Activated CD8-positive, alpha-beta memory T cell treated with anti-CD3 and anti-CD28 coated beads, Interleukin-2, amount 50 U/mL, for 1 hour (primary cell): ENCODE results near the gene DPP7.
A peak's percentile ranks its signal among the peaks of the same experiment; 100 is the strongest.

ENCODE experiments used
- DNase-seq: peaks from one replicate; pipeline ENCODE4 v3.0.0-alpha.2; 2020; ENCODE audit errors: extremely low read depth

The DPP7 gene

DNA sequence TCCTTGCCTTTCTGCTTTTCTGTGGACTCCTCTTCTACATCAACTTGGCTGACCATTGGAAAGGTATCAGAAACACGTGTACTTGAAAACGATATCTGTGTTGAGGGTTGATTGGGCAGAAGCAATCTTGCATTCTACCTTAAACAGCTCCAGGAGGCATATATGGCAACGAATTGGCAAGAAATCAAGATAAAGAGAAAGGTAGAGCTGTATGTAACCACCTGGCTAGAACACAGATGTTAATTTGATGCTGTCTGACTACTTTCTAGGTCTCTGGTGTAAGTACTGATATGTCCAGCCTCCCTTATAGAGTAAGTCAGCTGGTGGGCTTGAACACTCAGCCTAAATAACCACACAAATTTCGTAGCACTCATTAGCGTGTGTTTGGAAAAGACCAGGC is 26.4 kb downstream of the DPP7 start:
- no peak for DNase-seq

DNA sequence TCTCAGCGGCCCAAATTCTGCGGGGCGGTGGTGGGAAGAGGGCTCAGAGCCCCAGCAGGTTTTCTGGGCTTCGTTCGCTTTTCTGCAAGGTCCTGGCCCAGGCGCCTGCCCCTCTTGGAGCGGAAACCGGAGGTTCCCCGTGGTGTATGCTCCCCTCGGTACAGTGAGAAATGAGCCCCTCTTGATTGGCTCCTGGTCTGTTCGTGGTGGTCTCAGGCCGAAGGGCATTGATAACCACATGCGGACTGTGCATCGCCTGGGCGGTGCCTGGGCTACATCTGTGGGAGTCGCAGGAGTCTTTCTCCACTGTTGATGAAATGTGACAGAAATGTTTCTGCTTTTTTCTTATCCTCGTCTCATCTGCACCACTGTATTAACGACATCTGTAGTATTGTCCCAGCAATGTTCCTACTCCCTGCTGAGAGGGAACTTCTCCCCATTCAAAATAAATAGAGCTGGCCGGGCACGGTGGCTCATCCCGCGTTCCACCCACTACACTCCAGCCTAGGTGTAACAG is 27.1 kb downstream of the DPP7 start:
- no peak for DNase-seq

DNA sequence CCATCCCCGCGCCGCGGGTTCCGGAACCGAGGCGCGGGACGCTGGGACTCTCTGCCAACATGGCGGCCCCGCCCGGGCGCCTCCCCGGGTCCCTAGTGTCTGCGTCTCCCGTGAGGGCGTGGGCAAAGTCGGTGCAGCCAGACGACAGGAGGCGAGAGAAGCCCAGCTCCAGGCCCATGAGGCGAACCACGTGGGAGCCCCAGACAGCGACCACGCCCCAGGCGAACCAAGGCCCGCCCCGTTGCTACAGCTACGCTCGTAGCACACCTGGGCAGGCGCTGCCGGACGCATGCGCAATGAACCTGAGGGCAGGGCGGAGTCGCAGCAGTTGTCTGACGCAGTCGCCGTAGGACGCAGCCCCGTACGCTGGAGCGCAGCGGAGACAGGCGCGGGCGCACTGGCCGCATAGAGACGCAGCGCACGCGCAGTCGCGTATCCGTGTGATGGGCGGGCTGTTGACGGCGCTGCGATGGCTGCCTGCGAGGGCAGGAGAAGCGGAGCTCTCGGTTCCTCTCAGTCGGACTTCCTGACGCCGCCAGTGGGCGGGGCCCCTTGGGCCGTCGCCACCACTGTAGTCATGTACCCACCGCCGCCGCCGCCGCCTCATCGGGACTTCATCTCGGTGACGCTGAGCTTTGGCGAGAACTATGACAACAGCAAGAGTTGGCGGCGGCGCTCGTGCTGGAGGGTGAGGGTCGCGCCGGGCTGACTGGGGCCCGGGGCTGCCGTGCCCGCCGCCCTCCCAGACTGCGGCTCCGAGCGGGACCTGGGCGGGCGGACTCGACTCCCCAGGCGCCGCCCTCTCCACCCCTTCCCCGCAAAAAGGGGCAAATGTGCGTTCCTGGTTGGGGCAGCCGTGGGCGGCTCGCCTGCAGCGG is 27.8 kb downstream of the DPP7 start, which contains the start of gene MAN1B1:
TSS of gene MAN1B1 (plus strand) at position 455 of the 878 bp plus-strand sequence. CDS start at position 470, 15 bp downstream.
- DNase-seq = peak; percentile 98

DNA sequence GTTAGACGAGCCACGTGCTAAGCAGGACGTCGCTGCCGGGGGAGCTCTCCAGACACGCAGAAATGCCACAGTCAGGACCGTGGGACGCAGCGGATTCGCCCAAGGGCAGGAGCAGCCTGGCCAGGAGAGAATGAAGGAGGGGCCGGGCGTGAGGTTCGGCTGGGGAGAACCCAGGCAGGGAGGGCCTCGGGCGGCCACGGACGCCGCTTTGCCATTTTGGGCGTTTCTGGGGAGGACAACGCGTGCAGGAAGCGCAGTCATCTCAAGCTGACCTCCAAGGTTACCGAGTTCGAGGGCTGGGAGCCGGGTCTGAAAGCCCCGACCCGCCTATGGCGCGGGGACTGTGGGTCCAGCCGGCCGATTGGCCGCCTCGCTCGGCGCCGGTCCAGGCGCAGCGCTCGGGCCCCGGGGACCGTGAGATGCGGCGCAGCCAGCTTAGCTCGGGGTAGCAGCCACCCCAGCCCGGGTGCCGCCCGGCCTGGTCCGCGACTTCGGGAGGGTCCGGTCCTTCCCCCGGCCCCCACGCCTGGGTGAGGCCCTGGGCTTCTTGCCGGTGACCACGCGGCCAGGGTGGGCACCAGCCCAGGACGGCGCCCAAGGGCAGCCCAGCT is 28.5 kb downstream of the DPP7 start:
- no peak for DNase-seq

DNA sequence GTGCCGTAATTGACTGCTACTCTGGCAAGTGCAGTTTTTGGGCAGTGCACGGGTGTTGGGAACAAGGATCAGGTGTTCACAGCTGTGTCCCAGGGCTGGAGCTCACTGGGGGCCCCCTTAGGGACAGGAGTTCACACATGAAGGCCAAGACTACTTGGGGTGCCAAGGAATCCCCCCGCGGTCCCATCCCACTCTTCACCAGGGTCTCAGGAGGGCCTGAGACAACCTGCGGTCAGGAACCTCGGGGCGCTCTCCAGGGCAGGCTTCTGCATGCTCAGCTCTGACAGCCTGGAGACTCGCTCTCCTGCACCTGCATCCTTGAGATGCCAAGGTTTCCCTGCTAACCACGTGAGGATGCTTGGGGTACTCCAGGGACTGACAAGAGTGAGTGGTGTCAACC is 30.0 kb downstream of the DPP7 start:
- no peak for DNase-seq

DNA sequence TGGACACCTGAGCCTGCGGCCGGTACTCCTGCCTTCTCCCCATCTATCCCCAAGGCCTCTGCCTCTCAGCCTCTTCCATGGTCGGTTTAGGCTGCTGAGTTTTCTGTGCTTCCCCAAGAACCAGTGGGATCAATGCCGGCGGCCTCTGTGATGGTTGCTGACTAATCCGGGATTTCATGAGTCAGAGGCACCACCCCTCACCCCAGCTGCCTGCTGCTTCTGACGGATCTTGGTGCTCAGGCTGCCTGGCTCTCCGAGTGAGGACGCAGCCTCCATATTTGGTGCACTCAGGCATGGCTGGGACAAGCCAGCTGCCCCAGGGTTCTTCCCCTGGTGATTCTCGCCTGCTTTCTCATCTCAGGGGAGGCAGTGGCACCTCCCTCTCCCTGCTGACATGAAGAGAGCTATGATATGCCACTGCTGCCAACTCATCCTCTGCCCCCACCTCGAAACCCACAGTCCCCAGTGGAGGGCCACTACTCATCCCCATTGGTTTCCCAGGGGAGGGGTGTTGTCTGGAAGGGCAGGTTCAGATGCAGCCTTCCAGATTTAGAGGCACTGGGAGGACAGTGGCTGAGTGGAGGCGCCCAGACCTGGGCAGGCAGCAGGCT is 31.0 kb downstream of the DPP7 start:
- DNase-seq = no peak

DNA sequence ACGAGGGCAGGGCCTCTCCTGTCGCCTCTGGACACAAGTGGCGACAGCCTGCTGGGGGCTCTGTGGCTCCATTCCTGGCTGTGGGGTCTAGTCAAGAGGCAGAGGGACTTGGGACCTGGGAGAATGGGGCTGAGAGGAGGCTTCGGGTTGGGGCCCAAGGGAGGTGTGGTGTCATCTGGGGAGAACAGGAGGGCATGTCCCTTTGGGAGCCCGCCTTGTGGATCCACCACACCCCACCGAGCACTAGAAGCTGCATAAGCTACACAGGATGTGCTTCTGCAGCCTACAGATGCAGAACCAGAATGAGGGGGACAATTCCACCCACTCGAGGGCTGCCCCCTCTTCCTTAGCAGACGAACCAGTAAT is 31.6 kb downstream of the DPP7 start:
- DNase-seq = no peak

DNA sequence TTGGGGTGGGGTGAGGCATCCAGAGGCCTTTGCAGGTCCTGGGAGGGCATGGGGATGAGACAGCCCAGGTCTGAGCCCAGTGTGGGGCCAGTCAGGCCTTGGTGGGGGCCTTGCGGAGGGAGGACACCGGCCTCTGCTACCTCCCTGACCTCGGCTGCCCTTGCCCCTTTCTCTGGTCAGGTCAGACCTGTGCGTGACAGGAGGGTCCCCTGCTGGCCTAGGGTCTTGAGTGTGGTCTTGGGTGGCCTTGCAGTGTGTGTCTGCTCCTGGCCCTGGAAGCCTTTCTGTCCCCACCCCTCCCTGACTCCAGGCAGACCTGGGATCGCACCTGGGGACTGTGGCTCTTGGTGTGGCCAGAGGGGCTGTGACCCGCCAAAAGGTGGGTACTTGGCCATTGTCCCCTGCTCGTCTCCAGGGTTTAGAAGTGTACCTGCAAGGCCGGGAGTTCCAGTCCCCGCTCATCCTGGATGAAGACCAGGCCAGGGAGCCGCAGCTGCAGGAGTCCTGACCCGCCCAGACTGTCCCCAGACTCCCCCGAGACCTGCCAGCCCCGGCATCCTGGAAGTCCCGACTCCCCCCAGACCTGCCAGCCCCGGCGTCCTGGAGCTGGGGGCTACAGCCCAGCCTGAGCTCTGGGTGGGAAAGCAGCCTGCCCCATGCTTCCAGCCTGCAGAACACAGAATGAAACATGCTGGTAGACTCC is 32.2 kb downstream of the DPP7 start:
- DNase-seq = no peak

DNA sequence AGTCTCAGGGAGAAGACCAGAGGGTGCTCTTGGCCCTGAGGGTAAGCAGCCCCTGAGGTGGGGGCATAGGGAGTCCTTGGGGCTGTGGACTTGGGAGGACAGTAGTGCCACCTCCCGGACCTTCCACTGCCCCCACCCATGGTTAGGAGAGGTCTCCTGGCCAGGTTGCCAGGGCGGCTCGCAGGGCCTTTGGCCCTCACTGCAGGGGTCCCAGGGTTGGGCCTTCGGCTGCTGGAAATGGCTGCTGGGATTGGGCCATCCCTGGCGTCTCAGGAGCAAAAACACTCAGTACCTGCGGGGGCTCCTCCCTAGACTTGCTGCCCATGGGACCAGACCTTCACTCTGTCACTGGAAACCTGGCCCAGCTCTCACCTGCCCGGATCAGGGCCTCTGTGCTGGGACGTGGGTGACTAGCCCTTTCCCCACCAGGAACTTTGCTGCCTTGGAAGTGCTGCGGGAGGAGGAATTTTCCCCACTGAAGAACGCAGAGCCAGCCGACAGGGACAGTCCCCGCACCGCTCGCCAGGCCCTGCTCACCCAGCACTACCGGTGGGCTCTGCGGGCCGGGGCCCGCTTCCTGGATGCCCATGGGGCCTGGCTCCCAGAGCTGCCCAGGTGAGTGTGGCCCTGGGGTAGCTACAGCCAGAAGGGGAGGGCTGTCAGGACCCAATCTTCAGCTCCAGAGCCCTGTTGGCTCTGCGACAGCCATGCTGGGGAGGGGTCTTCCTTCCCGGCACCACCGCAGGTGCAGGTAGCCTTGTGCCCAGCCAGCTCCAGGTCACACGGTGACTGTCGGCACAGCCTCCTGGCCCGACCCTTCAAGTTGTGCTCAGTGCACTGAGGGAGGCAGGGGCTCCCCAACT is 34.0 kb downstream of the DPP7 start:
- no peak for DNase-seq

DNA sequence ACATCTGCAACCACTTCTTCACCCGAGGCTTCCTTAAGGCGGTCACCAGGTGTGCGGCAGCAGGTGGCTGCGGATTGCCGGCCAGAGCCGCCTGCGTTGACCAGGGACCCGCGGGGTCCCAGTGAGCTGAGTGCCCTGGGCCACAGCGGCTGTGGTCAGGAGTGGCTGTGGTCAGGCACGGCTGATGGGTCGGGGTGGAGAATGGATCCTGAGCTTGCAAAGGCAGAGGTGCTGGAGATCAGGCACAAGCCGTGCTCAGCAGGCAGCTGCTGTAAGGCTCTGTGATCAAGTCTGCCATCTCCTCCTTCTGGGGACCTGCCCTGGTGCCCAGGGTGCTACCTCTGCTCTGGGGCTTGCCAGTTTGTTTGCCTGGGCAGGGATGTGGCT is 35.1 kb downstream of the DPP7 start:
- DNase-seq = no peak

DNA sequence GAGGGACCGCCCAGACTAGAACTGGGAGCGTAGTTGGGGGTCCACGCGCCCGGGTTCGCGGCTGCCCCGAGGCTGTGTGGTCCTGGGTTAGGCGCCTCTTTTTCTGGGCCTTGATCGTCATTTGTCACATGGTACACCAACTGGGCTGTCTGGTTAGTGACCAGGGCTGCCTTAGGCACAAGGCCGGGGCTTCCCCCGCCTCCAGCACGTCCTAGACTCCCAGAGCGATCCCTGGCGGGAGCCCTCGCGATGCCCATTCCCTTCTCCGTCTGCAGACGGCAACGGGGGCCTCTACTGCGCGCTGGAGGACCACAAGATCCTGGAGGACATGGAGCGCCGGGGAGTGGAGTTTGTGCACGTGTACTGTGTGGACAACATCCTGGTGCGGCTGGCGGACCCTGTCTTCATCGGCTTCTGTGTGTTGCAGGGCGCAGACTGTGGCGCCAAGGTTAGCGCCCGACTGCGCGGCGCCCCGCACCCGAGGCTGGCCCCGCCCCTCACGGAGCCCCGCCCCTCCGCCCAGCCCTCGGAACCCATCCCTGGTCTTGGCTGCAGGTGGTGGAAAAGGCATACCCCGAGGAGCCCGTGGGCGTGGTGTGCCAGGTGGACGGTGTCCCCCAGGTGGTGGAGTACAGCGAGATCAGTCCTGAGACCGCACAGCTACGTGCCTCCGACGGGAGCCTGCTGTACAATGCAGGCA is 35.7 kb downstream of the DPP7 start:
- DNase-seq = no peak

DNA sequence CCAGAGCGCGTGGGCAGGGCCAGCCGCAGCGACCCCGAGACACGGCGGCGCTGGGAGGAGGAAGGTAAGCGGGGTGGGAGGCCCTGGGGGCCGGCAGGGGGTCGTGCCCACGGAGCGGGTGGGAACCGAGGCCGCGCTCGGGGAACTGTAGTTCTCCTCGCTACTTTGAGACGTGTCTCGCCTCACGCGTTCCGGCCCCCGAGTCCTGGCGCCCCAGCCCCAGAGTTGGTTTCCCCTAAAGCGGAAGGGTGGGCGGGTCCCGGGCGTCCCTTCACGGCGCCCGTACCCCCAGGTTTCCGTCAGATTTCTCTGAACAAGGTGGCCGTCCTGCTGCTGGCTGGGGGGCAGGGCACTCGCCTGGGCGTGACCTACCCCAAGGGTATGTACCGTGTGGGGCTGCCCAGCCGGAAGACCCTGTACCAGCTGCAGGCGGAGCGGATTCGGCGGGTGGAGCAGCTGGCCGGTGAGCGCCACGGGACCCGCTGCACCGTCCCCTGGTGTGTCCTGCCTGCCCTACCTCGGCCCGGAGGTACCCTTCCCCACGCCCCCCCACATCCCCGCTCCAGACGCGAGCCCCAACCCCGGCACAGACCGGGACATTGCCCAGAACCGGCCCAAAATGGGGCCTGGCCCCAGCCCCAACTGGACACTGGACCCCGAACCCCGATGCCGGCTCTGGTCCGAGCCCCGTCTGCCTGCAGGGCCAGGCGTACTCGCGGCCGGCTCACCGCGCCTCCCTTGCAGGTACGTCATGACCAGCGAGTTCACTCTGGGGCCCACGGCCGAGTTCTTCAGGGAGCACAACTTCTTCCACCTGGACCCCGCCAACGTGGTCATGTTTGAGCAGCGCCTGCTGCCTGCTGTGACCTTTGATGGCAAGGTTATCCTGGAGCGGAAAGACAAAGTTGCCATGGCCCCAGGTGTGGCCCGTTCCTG is 36.5 kb downstream of the DPP7 start:
- no peak for DNase-seq

DNA sequence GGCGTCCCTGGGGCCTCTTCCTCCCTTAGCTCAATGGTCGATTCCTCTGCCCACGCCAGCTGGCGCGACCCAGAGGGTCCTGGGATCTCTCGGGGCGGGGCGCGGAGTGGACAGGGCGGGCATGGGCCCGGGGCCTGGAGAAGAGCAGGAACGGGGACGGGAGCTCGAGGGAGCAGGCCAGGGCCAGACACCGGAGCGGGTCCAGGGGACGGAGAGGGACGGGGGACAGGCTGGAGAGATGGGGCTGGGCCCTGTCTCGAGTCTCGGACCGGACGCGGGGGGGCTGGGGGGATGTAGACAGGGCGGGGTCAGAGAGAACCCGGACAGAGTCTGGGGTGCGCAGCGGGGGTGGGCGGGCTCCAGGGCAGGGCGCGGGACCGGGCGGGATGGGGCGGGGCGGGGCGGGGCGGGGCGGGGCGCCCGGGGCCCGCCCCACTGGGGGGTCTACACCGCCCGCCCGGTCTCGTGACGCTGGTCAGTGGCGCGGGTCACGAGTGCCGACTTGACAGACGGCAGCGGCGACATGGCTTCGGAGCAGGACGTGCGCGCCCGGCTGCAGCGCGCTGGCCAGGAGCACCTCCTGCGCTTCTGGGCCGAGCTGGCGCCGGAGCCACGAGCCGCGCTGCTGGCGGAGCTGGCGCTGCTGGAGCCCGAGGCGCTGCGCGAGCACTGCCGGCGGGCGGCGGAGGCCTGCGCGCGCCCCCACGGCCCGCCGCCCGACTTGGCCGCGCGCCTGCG is 37.4 kb downstream of the DPP7 start, which contains the start of gene UAP1L1:
TSS of gene UAP1L1 (plus strand) at position 508 of the 738 bp plus-strand sequence. CDS start at position 524, 16 bp downstream.
- no peak for DNase-seq

DNA sequence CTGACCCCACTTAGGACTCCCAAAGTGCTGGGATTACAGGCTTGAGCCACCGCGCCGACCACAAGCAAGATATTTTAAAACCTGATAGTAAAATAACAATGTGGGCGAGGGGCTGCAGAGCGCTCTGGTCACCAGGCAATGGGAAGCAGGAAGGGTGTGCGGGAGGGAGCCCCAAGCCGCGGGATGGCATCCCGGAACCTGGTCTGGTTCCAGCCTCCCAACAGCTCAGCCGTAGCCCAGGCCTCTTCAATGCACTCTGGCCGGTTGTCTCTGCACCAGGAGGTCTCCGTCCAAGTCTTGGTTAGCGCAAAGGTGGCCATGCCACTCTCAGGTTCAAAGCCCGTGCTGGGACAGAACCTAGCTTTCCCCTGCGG is 37.9 kb downstream of the DPP7 start:
- no peak for DNase-seq

DNA sequence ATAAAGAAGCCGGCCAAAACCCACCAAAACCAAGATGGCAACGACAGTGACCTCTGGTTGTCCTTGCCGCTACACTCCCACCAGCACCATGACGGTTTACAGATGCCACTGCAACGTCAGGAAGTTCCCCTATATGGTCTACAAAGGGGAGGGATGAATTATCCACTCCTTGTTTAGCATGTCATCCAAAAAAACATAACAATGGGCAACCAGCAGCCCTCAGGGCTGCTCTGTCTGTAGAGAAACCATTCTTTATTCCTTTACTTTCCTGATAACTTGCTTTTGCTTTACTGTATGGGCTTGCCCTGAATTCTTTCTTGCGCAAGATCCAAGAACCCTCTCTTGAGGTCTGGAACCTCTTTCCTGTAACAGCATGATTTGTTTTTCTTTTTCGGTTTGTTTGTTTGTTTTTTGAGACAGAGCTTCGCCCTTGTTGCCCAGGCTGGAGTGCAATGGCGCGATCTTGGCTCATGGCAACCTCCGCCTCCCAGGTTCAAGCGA is 39.2 kb downstream of the DPP7 start:
- no peak for DNase-seq

DNA sequence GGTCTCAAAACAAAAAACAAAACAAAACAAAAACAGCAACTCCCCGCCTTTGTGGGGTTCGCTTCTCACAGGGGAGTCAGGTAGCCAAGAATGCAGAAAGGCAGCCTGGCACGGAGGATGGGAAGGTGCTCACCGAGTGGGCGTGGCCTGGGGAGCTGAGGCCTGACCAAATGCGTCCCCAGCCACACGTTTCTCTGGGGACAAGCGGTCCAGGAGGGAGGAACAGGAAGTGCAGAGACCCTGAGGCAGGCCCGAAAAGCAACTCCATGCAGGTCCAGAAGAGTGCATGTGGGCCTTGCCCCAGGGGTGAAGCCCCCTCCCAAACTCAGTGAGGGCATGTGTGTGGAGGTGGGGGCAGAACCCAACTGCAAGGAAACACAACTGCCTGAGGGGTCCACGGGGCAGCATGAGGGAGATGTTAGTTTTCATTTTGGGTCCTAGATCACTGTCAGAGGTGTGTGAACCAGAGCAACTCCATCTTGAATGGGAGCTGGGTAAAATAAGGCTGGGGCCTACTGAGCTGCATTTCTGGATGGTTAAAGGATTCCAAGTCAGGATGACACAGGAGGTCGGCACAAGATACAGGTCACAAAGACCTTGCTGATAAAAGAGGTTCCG is 39.8 kb downstream of the DPP7 start:
- DNase-seq = no peak

DNA sequence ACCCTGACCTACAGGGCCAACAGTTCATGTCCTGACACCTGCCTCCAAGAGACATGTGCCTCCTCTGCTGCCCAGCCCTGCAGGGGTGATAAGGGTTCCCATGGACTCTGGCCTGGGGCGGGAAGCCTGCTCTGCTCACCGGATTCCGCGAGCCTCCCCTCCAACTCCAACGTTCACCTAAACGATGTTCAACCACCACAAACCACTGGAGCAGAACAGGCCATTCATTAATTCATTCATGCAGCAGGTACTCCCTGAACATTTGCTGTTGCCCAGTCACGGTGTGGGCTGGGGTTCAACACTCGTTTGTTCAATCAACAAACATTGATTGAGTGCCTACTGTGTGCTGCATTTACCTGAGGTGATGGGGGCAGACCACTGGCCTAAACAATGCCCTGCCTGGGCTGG is 40.5 kb downstream of the DPP7 start:
- no peak for DNase-seq

DNA sequence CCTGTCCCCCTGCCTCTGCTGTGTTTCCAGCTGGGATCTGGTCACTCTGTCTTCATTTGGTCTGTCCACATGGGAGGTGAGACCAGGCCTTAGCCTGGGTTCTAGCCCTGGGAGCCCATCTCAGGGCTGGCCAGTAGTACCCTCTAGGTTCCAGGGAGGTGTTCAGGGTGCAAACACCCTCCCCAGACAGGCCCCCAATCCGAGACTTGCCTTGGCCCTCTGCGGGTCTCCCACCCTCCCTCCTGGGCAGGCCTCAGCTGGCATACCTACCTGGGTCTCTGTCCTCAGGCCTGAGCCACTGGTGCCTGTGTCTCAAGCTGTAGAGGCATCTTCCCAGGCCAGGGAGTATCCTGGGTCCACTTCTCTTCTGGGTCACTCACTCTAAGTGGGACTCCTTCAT is 43.3 kb downstream of the DPP7 start:
- no peak for DNase-seq
